HG03064 (cell line): ENCODE measurements around the gene IGFBP4.
"Not testable (repeated sequence)": the region's sequence is repeated elsewhere in the genome, so short reads cannot be mapped to it uniquely, and the experiment has no call there.

Experiments
- ATAC-seq: cut with Tn5 transposase; IDR thresholded peaks from one replicate; pipeline ENCODE4 v1.9.1; 2021; ENCODE audit warnings: low read depth; ENCODE audit not compliant: unreplicated experiment

Gene IGFBP4

DNA sequence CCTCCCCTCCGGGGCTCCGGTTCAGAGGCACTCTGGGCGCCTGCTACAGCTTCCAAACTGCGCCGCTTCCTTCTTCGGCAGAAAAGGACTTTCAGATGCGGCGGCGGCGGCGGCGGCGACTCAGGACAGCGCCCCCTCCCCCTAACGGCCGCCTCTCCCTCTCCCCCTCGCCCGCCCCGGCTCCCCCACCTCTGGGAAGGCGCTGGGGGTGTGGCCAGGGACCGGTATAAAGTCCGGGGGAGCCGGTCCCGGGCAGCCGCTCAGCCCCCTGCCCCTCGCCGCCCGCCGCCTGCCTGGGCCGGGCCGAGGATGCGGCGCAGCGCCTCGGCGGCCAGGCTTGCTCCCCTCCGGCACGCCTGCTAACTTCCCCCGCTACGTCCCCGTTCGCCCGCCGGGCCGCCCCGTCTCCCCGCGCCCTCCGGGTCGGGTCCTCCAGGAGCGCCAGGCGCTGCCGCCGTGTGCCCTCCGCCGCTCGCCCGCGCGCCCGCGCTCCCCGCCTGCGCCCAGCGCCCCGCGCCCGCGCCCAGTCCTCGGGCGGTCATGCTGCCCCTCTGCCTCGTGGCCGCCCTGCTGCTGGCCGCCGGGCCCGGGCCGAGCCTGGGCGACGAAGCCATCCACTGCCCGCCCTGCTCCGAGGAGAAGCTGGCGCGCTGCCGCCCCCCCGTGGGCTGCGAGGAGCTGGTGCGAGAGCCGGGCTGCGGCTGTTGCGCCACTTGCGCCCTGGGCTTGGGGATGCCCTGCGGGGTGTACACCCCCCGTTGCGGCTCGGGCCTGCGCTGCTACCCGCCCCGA, at the start of gene IGFBP4:
IGFBP4 (plus strand) TSS at position 255 of the 792 bp plus-strand sequence; CDS start at position 541, 286 bp downstream.
- ATAC-seq = no peak

DNA sequence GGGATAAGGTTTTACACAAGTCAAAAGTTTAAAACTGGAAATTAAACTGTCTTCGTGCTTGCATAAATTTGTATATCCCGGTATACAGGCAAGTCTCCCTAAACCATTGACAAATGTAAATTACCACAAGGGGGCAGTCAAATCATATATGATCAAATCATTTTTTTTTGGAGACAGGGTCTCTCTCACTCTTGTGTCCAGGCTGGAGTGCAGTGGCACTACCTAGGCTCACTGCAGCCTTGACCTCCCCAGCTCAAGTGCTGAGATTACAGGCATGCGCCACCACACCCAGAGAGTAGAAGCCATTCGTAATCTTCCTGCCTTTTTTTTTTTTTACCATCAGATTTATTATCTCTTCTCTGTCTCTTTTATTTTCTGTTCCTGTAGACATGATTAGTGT, 44.1 kb upstream of the IGFBP4 start:
- ATAC-seq = no peak

DNA sequence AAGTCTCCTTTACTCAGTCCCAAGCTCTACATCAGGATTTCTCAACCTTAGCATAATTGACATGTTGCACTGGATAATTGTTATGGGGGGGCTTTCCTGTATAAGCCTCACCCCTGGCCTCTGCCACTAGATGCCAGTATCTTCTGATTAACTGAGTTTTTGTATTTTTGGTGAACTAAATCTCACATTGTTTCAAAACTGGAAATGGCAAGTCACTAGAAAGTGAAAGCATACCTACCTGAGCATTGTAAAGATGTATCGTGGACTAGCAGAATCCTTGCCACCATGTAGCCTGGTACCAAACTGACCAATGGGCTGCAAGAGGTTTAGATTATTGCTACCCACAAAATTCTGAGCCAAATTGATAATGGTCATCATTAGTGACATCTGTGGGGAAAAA, 40.6 kb upstream of the IGFBP4 start:
- no peak for ATAC-seq

DNA sequence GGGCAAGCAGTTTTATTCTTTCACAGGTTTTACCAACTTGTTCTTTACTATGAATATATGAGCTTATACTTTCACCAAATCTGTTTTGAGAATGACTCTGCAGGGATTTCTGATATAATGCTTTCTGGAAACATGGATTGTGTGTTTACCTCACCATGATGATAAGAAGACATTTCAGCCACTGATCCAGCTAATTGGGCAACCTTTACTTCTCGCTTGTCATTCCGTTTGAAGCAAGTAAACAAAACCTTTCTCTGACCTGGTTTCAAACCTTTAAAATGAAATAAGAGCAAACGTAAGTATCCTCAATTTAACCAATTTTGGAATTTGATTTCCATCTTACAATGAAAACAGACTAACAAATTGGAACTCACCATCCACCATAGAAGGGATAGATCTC, 39.2 kb upstream of the IGFBP4 start:
- ATAC-seq = no peak

DNA sequence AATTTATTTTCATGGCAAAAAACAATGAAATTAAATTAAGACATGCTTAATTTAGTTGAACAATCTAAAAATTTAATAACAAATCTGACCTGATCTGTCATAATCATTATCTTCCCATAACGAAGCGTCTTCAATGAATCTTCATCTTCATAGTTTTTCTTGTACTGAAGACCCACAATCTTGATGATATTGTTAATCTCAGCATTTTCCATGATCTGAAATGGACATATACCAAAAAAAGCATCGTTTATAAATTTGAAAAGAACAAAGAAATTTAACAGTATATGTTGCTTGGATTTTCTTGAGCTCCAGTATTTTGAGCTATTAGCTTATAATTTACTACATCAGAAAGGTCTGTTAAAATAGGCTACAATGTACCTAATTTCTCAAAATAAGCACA, 35.8 kb upstream of the IGFBP4 start:
- ATAC-seq = no peak

DNA sequence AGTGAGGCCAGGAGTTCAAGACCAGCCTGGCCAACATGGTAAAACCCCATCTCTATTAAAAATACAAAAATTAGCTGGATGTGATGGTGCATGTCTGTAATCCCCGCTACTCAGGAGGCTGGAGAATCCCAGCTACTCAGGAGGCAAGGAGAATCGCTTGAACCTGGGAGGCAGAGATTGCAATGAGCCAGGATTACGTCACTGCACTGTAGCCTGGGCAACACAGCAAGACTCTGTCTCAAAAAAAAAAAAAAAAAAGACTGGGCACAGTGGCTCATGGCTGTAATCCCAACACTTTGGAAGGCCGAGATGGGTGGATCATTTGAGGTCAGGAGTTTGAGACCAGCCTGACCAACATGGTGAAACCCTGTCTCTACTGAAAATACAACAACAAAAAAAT, 33.7 kb upstream of the IGFBP4 start:
- ATAC-seq = not testable (repeated sequence)

DNA sequence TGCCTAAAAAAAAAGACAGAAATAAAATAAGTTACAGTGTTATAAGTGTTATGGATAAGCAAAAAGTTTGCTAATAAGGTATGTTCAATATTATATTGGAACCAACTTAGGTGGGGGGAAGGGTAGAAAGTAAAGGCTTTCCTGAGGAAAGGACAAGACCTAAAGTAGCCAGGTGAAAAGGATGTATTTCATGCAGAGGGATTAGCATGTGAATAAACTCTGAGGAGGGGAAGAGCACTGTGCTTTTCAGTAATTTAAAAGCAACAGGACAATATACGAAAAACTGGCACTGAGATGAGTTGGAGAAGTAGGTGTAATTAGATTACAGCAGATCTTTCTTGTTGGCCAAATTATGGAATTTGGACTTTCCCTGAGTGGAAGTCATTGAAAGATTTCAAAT, 33.2 kb upstream of the IGFBP4 start:
- ATAC-seq = no peak

DNA sequence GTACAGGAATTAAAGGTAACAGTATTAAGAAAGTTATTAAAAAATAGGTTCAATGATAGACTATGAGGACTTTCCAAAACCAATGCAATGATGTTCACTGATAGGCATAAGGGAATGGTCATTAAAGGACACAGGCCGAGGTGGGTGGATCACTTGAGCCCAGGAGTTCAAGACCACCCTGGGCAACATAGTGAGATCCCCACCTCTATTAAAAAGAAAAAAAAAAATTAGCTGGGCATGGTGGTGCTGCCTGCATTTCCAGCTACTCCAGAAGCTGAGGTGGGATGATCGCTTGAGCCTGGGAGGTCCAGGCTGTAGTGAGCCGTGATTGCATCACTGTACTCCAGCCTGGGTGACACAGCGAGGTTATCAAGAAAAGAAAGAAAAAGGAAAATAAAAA, 31.4 kb upstream of the IGFBP4 start:
- no peak for ATAC-seq

DNA sequence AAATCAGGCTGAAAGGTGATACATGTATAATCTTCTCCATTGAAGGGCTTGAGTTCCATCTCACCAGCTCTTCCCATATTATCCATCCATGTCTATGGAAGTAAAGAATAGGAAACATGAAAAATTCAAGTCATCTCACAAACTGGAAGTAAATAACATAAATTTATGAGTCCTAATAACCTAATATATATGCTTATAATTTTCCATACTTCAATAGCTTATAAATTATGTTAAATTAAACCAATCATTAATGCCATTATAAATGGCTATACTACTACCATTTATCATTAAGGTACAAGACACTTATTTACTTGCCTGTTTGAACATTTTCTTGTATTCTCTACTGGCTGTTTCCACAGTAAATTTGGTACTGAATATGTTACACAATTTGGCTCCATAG, 30.4 kb upstream of the IGFBP4 start:
- ATAC-seq = no peak

DNA sequence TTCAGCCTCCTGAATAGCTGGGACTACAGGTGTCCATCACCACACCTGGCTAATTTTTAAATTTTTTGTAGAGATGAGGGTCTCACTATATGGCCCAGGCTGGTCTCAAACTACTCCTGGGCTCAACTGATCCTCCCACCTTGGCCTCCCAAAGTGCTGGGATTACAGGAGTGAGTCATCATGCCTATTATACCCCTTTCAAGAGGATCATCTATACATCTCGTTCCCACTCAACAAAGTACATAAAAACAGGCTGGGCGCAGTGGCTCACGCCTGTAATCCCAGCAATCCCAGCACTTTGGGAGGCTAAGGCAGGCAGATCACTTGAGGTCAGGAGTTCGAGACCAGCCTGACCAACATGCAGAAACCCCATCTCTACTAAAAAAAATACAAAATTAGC, 28.9 kb upstream of the IGFBP4 start:
- not testable (repeated sequence) for ATAC-seq

DNA sequence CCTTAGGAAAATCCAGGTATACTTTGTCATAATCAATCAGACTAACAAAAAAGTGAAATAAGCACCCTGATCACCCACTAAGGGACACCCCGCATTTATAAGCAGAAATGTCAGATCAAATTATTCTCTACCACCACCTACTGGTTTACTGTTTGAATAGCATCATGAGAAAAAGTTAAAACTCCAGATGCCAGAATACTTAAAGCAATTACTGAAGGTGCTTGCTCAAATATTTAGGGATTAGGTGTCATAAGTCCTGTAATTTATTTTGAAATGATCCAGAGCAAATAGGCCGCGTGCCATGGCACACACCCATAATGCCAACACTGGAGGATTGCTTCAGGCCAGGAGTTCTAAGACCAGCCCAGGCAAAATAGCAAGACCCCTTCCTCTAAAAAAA, 27.9 kb upstream of the IGFBP4 start:
- no peak for ATAC-seq

DNA sequence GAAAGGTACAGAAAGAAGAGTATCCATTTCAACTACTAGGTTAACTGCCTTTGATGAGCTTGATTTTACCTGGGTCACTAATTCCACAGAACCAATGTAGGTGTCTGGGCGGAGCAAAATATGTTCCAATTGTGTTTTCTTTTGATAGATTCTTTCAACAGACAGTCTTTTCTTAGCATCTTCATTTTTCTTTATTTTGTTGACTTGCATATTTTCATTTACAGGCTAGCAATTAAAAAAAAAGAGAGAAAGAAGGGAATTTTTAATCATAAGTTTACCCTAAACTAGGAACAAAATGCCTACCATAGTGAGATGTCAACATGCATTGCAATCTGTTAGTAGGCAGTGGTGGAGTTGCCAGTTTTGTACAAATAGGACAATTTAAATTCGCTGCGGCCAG, 26.6 kb upstream of the IGFBP4 start:
- ATAC-seq = no peak

DNA sequence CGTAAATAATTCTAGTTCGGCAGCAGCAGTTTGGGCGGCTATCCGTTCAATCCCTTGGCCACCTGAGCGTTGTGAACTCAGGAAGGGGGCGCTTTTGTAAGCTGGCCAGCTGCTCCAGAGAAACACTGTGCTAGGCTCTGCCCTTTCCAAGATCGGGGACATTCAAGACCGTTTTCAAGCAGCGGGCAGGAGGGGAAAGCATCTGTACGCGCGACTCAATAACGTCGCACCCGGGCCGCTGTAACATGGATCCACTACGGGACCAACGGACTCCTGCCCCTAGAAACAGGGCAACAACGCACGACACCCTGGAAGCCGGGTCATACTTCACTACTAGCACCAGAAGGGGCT, 26.0 kb upstream of the IGFBP4 start:
- ATAC-seq = peak; percentile 12

DNA sequence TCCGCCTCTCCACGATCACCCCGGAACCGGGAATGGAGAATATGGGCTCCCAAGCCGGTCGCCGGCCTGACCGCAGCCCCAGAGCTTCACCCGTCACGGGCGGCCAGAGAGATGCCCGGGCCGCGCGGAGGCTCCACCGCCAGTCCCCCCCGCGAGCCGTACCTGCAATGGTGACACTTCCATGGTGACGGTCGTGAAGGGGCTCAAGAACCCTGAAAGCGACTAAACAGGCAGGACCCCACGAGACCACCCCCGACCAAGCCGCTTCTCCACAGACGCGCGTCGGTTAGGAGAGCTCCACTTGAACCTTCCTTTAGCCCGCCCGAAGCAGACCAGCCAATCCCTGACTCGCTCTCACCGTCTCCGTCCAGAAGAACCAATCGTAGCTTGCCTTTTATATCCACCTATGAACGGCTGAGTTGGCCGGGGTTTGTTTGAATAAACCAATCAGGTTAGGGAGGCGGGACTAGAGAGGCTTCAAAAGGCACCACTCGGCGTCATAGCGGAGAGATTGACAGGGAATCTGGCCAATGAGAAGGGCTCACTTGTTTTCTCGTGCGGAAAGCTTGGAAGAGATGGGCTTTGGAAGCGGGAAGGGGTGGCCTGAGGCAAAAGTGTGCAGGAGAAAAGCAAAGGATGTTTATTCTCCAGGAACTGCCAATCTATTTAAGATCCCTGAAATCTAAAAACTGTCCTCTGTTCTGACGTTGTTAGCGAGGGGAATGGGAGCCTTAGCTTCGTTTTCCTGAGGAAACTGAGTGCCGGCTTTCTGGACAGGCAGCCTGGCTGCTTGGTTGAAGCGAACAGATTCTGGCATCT, 25.4 kb upstream of the IGFBP4 start, which contains the start of gene TOP2A:
TOP2A (minus strand) TSS at position 288 of the 819 bp plus-strand sequence; CDS start at position 183, 105 bp downstream.
- peak; percentile 81 for ATAC-seq

DNA sequence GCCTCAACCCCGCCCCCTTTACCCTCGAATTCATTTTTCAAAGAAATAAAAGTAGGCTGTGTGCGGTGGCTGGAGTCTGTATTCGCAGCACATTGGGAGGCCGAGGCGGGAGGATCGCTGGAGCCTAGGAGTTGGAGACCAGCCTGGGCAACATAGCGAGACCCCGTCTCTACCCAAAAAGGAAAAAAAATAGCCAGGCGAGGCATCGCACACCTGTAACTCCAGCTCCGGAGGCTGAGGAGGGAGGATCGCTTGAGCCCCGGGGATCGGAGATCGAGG, 24.9 kb upstream of the IGFBP4 start:
- no peak for ATAC-seq

DNA sequence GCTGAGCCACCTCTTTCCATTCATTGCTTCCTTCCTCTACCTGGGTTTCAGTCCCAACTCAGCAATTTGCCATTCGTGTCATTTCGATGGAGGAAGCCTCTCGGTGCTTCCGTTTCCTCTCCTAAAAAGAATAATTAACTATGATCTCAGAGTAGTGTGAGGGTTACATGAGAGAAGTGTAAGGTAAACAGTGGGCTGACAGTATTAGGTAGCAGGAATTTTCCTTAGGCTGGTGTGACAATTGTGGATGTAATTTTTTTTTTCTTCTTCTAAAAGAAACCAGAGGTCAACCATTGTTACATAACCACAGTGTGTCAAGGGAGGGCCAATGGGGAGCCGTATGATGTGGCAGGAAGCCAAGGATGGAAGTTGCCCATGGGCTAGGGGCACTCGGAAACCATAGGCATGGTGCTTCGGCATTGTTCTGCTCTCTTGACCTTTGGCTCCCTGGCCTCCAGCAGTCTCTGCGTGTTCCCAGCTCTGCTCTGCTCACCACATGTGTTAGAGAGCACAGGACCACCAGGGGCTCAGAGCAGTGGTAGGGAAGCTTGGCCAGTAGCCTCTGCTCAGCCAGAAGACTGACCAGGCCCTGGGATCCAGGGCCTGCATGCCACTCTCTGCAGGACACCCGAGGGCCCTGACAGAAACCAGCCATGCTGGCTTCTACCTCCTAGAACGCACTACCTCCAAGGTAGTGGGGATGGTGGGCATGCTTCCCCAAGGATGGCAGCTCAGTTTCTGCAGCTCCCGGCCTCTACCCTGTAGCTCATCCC, 23.5 kb upstream of the IGFBP4 start:
- ATAC-seq = no peak

DNA sequence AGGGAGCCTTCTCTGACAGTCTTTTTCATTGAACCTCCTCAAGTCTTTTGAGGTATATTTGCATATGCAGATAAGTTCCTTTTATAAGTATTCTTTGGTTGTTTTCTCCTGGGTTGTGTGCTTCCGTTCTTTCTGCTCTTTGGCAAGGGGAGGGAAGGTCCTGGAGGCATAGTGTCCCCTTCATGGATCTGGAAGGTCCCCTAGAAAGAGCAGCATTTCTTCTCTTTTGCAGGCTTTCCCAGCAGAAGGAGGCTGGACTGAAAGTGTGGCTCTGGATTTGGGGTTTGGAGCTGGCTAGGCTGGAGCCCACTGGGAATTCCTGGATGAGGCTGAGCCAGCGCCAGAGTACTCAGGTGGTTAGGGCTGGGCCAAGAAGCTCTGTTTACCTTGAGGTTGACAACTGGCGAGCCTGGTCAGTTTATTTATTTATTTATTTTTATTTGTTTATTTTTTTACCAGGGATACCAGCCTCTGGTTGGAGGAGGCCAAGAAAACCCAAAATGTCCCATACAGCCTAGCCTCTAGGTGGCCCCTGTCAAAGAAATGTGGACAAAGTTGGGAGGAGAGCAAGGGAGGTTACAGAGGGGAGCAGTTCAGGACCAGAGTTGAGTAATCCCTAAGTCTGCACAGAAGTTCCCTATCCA, 20.1 kb upstream of the IGFBP4 start:
- no peak for ATAC-seq

DNA sequence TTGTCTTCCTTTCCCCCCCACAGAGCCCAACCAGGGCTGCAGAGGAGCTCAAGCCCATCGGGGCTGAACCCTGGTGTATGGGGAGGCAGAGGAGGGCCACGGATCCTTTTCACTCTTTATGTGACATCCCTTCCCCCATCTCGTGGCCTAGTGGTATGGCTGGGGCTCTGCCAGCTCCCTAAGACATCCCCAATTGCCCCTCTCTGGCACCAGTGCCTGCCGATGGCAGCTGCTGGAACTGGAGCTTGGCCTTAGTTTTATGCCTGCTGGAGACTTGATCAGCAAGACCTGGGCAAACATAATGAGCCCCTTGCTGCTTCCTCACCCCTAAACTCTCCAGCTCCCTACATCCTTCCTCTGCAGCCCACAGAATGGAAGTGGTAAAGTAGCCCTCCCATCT, 17.5 kb upstream of the IGFBP4 start:
- ATAC-seq = no peak

DNA sequence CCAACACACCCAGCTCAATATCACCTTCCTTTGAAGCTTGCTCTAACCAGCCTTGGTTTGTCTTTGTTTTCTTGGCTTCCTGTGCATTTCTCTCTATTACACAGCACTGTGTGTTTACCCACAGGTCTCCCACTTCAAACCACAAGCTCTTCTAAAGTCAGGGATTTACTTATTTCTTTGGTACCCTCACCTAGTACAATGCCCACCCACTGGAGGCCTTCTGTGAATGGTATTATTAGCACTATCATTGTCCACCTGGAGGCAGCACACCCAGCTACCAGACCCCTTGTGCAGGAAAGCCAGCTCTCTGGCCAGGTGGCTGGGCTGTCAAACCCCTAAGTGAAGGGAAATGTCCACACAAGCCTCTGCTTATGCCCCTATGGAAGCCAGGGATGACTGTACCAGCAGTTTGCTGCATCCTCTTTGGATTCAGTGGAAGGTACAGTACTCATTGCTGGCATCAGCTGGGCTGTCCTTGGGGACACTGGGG, 16.2 kb upstream of the IGFBP4 start:
- no peak for ATAC-seq
